Astrocyte of the cerebellum (primary cell): ENCODE results near the gene IER5L.
"Not testable (repeated sequence)": the region's sequence is repeated elsewhere in the genome, so short reads cannot be mapped to it uniquely, and the experiment has no call there.

ENCODE experiments used
- DNase-seq: peaks from one replicate; pipeline ENCODE4 v3.0.0-alpha.2; 2011; ENCODE audit warnings: low read depth
- H3K4me3 ChIP-seq: 2 replicates; pipeline ENCODE4 v1.5.1; 2011; ENCODE audit warnings: mild to moderate bottlenecking, low read depth, low read length, moderate library complexity
- in situ Hi-C: cut with HindIII; loops from 2 replicates; pipeline ENCODE4 v1.10.0; 2017; ENCODE audit warnings: low sequenced_read_pairs
- TF ChIP-seq, protein P1 (sequence below): IDR thresholded peaks from 2 replicates; pipeline ENCODE4 v1.5.1; 2012; ENCODE audit warnings: low read length, low read depth, moderate library complexity, mild to moderate bottlenecking; ENCODE audit errors: missing control alignments

Gene IER5L

DNA sequence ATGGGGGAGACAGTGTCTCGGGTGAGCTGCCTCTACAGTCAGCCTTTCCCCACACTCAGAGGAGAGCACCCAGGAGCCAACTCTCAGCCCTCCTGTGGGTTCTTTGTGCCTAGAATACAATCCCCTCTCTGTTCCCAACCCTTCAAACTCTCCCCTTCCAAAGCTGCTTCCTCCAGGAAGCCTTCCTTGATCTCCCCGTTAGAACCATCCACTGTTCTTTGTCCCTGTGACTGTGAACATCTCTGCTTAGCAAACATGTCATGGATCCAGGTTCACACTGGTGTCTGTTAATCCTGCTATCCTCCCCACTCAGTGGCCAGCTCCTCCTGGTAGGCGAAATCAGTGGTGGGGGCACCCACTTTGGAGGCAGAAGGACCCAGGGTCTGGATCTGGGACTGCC lies 16.2 kb upstream of the IER5L start:
- TF ChIP-seq, protein P1, sequence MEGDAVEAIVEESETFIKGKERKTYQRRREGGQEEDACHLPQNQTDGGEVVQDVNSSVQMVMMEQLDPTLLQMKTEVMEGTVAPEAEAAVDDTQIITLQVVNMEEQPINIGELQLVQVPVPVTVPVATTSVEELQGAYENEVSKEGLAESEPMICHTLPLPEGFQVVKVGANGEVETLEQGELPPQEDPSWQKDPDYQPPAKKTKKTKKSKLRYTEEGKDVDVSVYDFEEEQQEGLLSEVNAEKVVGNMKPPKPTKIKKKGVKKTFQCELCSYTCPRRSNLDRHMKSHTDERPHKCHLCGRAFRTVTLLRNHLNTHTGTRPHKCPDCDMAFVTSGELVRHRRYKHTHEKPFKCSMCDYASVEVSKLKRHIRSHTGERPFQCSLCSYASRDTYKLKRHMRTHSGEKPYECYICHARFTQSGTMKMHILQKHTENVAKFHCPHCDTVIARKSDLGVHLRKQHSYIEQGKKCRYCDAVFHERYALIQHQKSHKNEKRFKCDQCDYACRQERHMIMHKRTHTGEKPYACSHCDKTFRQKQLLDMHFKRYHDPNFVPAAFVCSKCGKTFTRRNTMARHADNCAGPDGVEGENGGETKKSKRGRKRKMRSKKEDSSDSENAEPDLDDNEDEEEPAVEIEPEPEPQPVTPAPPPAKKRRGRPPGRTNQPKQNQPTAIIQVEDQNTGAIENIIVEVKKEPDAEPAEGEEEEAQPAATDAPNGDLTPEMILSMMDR: no peak
- no peak overlapping the region for H3K4me3 ChIP-seq
- no peak for DNase-seq
- in situ Hi-C loops: no loop called here

DNA sequence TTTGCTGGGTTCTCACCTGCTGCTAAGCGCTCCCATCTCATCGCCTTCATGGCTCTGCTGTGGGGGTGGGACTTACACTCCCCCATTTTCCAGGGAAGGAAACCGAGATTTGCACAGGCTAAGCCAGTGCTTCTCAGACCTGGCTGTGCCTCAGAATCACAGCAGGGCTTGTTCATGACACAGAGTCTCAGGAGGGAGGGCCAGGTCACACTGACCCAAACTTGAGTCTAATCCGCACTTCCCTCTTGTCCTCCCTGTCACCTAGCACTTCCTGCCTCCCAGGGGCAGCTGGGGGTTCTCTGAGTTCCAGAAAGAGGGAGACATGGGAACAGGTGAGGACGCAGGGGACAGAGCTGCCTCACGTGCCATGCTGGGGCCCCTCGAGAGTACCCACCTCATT lies 15.6 kb upstream of the IER5L start:
- H3K4me3 ChIP-seq: no peak overlapping the region
- TF ChIP-seq, protein P1: no peak
- in situ Hi-C loops: no loop called here
- DNase-seq: no peak

DNA sequence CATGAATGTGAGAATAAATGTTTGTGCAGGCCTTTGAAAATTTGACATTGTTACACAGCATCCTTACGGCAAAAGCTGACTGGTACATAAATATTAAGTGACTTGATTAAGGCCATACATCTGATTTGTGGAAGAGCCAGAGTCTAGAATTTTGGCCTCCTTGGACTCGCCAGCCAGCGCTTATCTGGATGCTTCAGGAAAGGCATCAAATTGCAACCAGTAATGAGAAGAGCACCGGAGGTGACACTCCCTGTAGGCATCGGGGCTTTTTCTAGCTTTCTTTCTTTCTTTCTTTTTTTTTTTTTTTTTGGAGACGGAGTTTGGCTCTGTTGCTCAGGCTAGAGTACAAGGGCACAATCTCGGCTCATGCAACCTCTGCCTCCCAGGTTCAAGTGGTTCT lies 13.2 kb upstream of the IER5L start:
- in situ Hi-C loops: no loop called here
- no peak overlapping the region for H3K4me3 ChIP-seq
- no peak for DNase-seq
- TF ChIP-seq, protein P1: no peak

DNA sequence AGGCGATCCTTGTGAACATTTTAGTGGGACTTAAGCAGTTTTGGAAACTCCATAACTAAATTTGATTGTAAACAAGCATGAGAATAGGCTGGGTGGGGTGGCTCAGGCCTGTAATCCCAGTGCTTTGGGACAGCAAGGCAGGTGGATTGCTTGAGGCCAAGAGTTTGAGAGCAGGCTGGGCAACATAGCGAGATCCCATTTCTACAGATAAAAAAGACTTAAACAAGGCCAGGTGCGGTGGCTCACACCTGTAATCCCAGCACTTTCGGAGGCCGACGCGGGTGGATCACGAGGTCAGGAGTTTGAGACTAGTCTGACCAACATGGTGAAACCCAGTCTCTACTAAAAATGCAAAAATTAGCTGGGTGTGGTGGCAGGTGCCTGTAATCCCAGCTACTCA lies 11.9 kb upstream of the IER5L start:
- DNase-seq, H3K4me3 ChIP-seq, in situ Hi-C loops: not testable (repeated sequence)

DNA sequence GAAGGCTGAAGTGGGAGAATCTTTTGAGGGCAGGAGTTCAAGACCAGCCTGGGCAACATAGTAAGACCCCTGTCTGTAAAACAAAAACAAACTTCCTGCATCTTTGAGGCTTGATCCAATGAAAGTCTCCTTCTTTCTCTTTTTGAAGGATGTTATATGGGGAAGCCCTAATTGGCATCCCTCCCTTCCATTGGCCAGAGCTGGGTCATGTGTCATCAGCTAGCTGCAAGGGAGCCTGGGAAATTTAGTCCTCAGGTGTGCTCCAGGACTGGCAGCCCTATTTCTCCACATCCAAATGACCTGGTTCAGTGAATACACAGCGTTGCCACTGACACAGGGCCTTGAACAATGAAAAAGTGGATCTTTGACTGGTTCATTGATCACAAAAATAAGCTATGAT lies 9.0 kb upstream of the IER5L start:
- in situ Hi-C loops: no loop called here
- no peak overlapping the region for H3K4me3 ChIP-seq
- no peak for DNase-seq
- TF ChIP-seq, protein P1: no peak

DNA sequence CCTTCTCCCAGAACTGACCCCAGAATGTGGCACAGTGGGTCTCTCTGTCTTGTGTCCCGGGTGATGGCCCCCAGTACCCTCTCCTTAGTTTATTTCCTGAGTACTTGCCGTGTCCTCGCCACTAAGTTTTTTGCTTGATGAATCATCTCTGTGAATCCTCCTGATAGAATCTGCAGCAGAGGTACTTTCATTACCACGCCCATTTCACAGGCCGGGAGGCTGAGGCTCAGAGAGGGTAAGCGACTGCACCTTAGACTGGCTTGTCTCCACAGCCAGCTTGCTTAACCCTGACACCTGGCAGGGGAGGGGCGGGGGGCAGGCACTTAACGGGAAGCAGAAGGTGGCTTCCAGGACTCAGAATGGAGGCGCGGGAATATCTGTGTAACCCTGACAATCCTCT lies 7.9 kb upstream of the IER5L start:
- TF ChIP-seq, protein P1: no peak
- in situ Hi-C loops: no loop called here
- H3K4me3 ChIP-seq: no peak overlapping the region
- no peak for DNase-seq

DNA sequence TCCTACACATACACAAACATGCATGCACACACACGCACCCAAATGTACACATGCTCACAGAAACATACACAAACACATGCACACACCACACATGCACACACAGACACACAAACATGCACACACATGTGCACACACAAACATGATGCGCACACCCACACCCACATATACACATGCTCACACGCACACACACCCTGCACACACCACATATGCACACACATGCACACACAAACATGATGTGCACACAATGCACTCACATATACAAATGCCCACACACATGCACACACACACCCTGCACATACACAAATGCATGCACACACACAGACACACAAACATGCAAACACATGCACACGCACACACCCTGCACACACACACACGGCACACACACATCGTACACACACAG lies 7.3 kb upstream of the IER5L start:
- no peak overlapping the region for H3K4me3 ChIP-seq
- in situ Hi-C loops: no loop called here
- TF ChIP-seq, protein P1: no peak
- DNase-seq: no peak
